HepG2 (cell line): ENCODE results near the gene BCAM. TPM values are rescaled to one million over a fixed set of nuclear protein-coding genes. Genes with fewer than 3 reads are reported as not detected.

Experiments used
- ATAC-seq: fragments of 200-7000 bp; cut with Tn5 transposase; 3 replicates; pipeline ENCODE4 v1.9.1; 2020; ENCODE audit warnings: mild to moderate bottlenecking, moderate library complexity
- BruUV-seq: library from RNA; stranded (reverse); fragments of 400-500 nt; replicated peaks from 2 replicates; lab custom pipeline; 2021; lab: Mats Ljungman, UMichigan
- CTCF ChIA-PET: fragments of 300-600 bp; formaldehyde crosslinking; extraction: SDS; loops from one replicate; lab custom pipeline; 2021; ENCODE audit warnings: low total read pairs, inconsistent platforms, low intra/inter-chr PET ratio; lab: Yijun Ruan, JAX
- POLR2A ChIA-PET: fragments of 350-600 bp; sonication (Branson Sonifier 250); formaldehyde crosslinking; loops from one replicate; lab custom pipeline; 2020; ENCODE audit warnings: antibody characterized with exemption, inconsistent platforms; lab: Yijun Ruan, JAX
- DNase-seq: peaks from one replicate; pipeline ENCODE4 v3.0.0-alpha.2; 2015; ENCODE audit warnings: low spot score
- FAIRE-seq: peaks from 3 replicates; lab custom pipeline; 2011; peaks lifted over from hg19 to GRCh38; lab: Jason Lieb, UNC
- H2AFZ ChIP-seq: one replicate; pipeline ENCODE4 v1.6.1; 2011; ENCODE audit warnings: low read length, inconsistent platforms
- H3K27ac ChIP-seq: fragments of 300-600 bp; 3 replicates; pipeline ENCODE4 v1.8.0; 2011; ENCODE audit warnings: mixed run types, mild to moderate bottlenecking, mixed read lengths, low read length, inconsistent platforms; ENCODE audit not compliant: insufficient read depth; ENCODE audit errors: extremely low read length
- H3K27me3 ChIP-seq, 2 experiments: fragments of 200-600 bp in 1 of 2; 2 replicates in 1 of 2; 3 replicates in 1 of 2; pipeline versions ENCODE4 v1.6.0 to v1.8.0; 2011; ENCODE audit warnings: low read length in 2 of 2, mild to moderate bottlenecking in 2 of 2, moderate library complexity in 2 of 2, inconsistent platforms in 1 of 2; ENCODE audit not compliant: insufficient read depth in 2 of 2, control insufficient read depth in 1 of 2
- H3K36me3 ChIP-seq, 2 experiments: fragments of 200-600 bp in 1 of 2; replicated peaks in 1 of 2; 2 replicates in 1 of 2; 3 replicates in 1 of 2; pipeline versions ENCODE4 v1.5.1 to v1.8.0; 2011; ENCODE audit warnings: low read length in 2 of 2, inconsistent platforms in 1 of 2; ENCODE audit not compliant: insufficient read depth in 2 of 2, control insufficient read depth in 1 of 2
- H3K4me1 ChIP-seq: 2 replicates; pipeline ENCODE4 v1.5.1; 2012; ENCODE audit warnings: low read length, inconsistent platforms; ENCODE audit not compliant: insufficient read depth
- H3K4me2 ChIP-seq: 2 replicates; pipeline ENCODE4 v1.6.0; 2011; ENCODE audit warnings: low read depth, low read length, inconsistent platforms
- H3K4me3 ChIP-seq, 3 experiments: fragments of 200-600 bp in 1 of 3; sonication (generic), shearing (Covaris generic) in 1 of 3; replicated peaks in 1 of 3; 2 replicates each; pipeline ENCODE4 v1.5.1; 2011 to 2016; ENCODE audit warnings: low read length in 3 of 3, inconsistent platforms in 2 of 3, low read depth in 2 of 3, mild to moderate bottlenecking in 2 of 3, control low read depth in 1 of 3, mixed read lengths in 1 of 3; ENCODE audit not compliant: insufficient read depth in 1 of 3
- H3K79me2 ChIP-seq: one replicate; pipeline ENCODE4 v1.6.1; 2011; ENCODE audit warnings: low read length, inconsistent platforms; ENCODE audit not compliant: insufficient read depth
- H3K9ac ChIP-seq: 2 replicates; pipeline ENCODE4 v1.6.0; 2011; ENCODE audit warnings: mild to moderate bottlenecking, low read depth, low read length, inconsistent platforms; ENCODE audit not compliant: insufficient read depth
- H3K9me3 ChIP-seq: 2 replicates; pipeline ENCODE4 v1.5.1; 2012; ENCODE audit warnings: mild to moderate bottlenecking, low read length
- H4K20me1 ChIP-seq: 2 replicates; pipeline ENCODE4 v1.6.0; 2011; ENCODE audit warnings: inconsistent platforms, mild to moderate bottlenecking, low read length, moderate library complexity; ENCODE audit not compliant: insufficient read depth
- CENPX ChIP-seq: sonication (generic); formaldehyde crosslinking; IDR thresholded peaks from 2 replicates; pipeline ENCODE4 v1.9.0; 2021; ENCODE audit warnings: mild to moderate bottlenecking, missing genetic modification reagents, moderate library complexity
- DRAP1 ChIP-seq: IDR thresholded peaks from 2 replicates; pipeline ENCODE4 v1.6.1; 2016; ENCODE audit warnings: missing genetic modification reagents, missing compliant biosample characterization
- GABPB1 ChIP-seq: IDR thresholded peaks from 2 replicates; pipeline ENCODE4 v1.6.1; 2016; ENCODE audit warnings: mild to moderate bottlenecking, missing genetic modification reagents, moderate library complexity, missing compliant biosample characterization
- KAT2B ChIP-seq: fragments of 150-350 bp; IDR thresholded peaks from 2 replicates; pipeline ENCODE4 v1.6.1; 2014; ENCODE audit warnings: low read depth, low read length, borderline replicate concordance
- MEIS2 ChIP-seq: sonication (generic); formaldehyde crosslinking; IDR thresholded peaks from 2 replicates; pipeline ENCODE4 v1.9.0; 2021; ENCODE audit warnings: mild to moderate bottlenecking, missing genetic modification reagents
- NR2F1 ChIP-seq, 2 experiments: fragments of 450-650 bp in 1 of 2; formaldehyde crosslinking in 1 of 2; IDR thresholded peaks; 2 replicates each; pipeline versions ENCODE4 v1.5.0 to v1.6.1; 2016 to 2020; ENCODE audit warnings: mild to moderate bottlenecking in 1 of 2, missing compliant biosample characterization in 1 of 2, missing genetic modification reagents in 1 of 2, moderate library complexity in 1 of 2
- RBFOX2 ChIP-seq: fragments of 200-400 bp; formaldehyde crosslinking; IDR thresholded peaks from 2 replicates; pipeline ENCODE4 v1.6.1; 2017; ENCODE audit warnings: low read depth, mild to moderate bottlenecking, low read length
- RBM22 ChIP-seq: fragments of 200-400 bp; formaldehyde crosslinking; optimal IDR thresholded peaks from 2 replicates; pipeline ENCODE3; 2017; ENCODE audit warnings: mild to moderate bottlenecking, low read length, moderate library complexity
- THAP7 ChIP-seq: sonication (generic); formaldehyde crosslinking; IDR thresholded peaks from 2 replicates; pipeline ENCODE4 v1.8.1; 2023; ENCODE audit warnings: mild to moderate bottlenecking, missing genetic modification reagents
- ZNF496 ChIP-seq: sonication (generic); formaldehyde crosslinking; IDR thresholded peaks from 2 replicates; pipeline ENCODE4 v1.8.1; 2023; ENCODE audit warnings: mild to moderate bottlenecking, moderate library complexity, missing genetic modification reagents; ENCODE audit not compliant: insufficient replicate concordance
- ZNF687 ChIP-seq: sonication (generic); formaldehyde crosslinking; IDR thresholded peaks from 2 replicates; pipeline ENCODE4 v1.5.1; 2020; ENCODE audit warnings: mild to moderate bottlenecking, missing genetic modification reagents, moderate library complexity
- WGBS: methylation state at CpG from one replicate; pipeline ENCODE4 v1.1.6; 2017; ENCODE audit warnings: low lambda C conversion rate; 5-methylcytosine and 5-hydroxymethylcytosine counted together
- in situ Hi-C: cut with HindIII; loops from 2 replicates; pipeline ENCODE4 v1.10.0; 2017; ENCODE audit warnings: low pct_unique_long_range_greater_than_20kb; ENCODE audit not compliant: extremely low pct_ligation_motif_present
- intact Hi-C: fragments of 100-400 bp; cut with micrococcal nuclease; formaldehyde crosslinking; loops from one replicate; pipeline ENCODE4 v1.10.0; 2022; ENCODE audit not compliant: unreplicated experiment
- polyA plus RNA-seq, 8 experiments: library from polyadenylated mRNA; depleted of rRNA in 3 of 8; stranded (reverse) in 7 of 8; unstranded in 1 of 8; fragments of >200 nt; fragmentation: Illumina TruSeq in 4 of 8; extraction: Trizol in 4 of 8; gene quantifications; 2 replicates each; pipeline versions ENCODE4 v1.2.1 to v1.2.3, GENCODE V29; 2011 to 2016; ENCODE audit warnings: low read depth in 4 of 8, missing spikeins in 1 of 8, mixed read lengths in 1 of 8; ENCODE audit not compliant: insufficient read depth in 1 of 8
- total RNA-seq, 5 experiments: library from RNA; depleted of rRNA; stranded (reverse); fragments of >200 nt; fragmentation: Illumina TruSeq; extraction: Trizol; gene quantifications; 2 replicates each; pipeline ENCODE4 v1.2.3, GENCODE V29; 2016; ENCODE audit warnings: low read depth in 1 of 5

BCAM gene
- total and polyA plus RNA-seq, 2 of the 13 experiments (the other 11 are each of a cell fraction or from before 2014, with no cell fraction given) = 51.2 to 62.7 TPM

- peak; percentile 13; the same call in 1 of the 3 replicates for ATAC-seq
- H2AFZ ChIP-seq = no peak overlapping the region
- H3K4me3 ChIP-seq = no peak overlapping the region; a peak in 1 of 6 replicates
- H3K27me3 ChIP-seq = no peaks in the 10 kb centered on the region
- peak overlapping the region; percentile 53 for H3K4me2 ChIP-seq
- peak overlapping the region; percentile 64 for H3K27ac ChIP-seq
- FAIRE-seq = peak; percentile 21
- DNase-seq = no peak
- in situ Hi-C loops = no loop called here
- H3K36me3 ChIP-seq = peaks cover 28 to 56% of the 10 kb centered on the region in 2 experiments
- 84% methylated on average over 13 of the region's 13 CpGs for WGBS
- no peak overlapping the region for H3K9ac ChIP-seq
- no peaks in the 10 kb centered on the region for H3K9me3 ChIP-seq
- BruUV-seq = no TSS peak
- peaks cover 59% of the 10 kb centered on the region for H3K4me1 ChIP-seq
- no peaks in the 10 kb centered on the region for H3K79me2 ChIP-seq
- ChIA-PET CTCF (no interaction called here), POLR2A (interaction anchor here (0.9 to 4.5 kb wide), 6 partner anchors 12 to 56 kb away, joined by 3 to 36 read pairs (median 4); partner anchors contain the start of genes APOE and TOMM40)
- H4K20me1 ChIP-seq = no peaks in the 10 kb centered on the region
- intact Hi-C loops = no loop called here
- TF ChIP-seq MEIS2 (no peak), RBM22 (peak; percentile 26), KAT2B (no peak), NR2F1 (CRISPR knock-in tag; IDR thresholded peaks at IDR 0.05) (no peak), ZNF687 (CRISPR knock-in tag) (peak; percentile 49), DRAP1 (CRISPR knock-in tag) (no peak), CENPX (no peak), RBFOX2 (0 out of 2 replicates have a peak, but pooled peaks have one; percentile 24), GABPB1 (CRISPR knock-in tag) (0 out of 2 replicates have a peak, but pooled peaks have one; percentile 11), ZNF496 (no peak), THAP7 (CRISPR knock-in tag) (no peak)
Measured at GRCh38 chr19:44869733-44870470, 61.0 kb downstream of the BCAM start.
